ENCODE data around the gene PACRG.

PACRG gene

DNA sequence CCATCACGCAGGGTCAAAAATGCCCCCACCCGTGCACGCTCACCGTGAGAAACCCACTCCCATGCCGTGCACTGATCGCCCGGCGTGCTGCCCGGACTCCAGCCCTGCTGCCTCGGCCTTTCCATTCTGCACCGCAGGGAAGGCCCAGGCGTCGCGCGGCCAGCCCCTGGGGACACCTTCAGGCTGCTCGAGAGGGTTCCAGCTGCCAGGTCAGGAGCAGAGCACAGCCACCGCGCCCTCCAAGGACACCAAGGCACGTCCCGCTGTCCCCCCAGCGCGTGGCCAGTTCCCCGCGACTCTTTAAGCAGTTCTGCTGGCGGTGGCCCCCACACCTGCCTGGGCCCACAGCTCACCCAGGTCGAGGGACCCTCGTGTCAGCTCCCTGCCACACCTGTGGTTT lies 372.5 kb downstream of the PACRG start:
- no peaks in the 10 kb centered on the region for H3K36me3 Mint-ChIP-seq (ENCODE audit: low read depth)
- peaks cover 6% of the 10 kb centered on the region for H3K4me1 Mint-ChIP-seq
- DNase-seq: no peak
- TF ChIP-seq, protein P1, sequence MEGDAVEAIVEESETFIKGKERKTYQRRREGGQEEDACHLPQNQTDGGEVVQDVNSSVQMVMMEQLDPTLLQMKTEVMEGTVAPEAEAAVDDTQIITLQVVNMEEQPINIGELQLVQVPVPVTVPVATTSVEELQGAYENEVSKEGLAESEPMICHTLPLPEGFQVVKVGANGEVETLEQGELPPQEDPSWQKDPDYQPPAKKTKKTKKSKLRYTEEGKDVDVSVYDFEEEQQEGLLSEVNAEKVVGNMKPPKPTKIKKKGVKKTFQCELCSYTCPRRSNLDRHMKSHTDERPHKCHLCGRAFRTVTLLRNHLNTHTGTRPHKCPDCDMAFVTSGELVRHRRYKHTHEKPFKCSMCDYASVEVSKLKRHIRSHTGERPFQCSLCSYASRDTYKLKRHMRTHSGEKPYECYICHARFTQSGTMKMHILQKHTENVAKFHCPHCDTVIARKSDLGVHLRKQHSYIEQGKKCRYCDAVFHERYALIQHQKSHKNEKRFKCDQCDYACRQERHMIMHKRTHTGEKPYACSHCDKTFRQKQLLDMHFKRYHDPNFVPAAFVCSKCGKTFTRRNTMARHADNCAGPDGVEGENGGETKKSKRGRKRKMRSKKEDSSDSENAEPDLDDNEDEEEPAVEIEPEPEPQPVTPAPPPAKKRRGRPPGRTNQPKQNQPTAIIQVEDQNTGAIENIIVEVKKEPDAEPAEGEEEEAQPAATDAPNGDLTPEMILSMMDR (IDR thresholded peaks at IDR 0.05): no peak
- no peak overlapping the region for H3K27ac Mint-ChIP-seq
- peaks cover 3% of the 10 kb centered on the region for H3K27me3 Mint-ChIP-seq (ENCODE audit: low read depth, poor library complexity)
- H3K9me3 Mint-ChIP-seq: peaks cover 3% of the 10 kb centered on the region
- no peak overlapping the region for H3K4me3 Mint-ChIP-seq

GRCh38 chr6:163113358-163113962 lies 385.7 kb downstream of the PACRG start:
- H3K27ac Mint-ChIP-seq: no peak overlapping the region
- TF ChIP-seq, protein P1 (IDR thresholded peaks at IDR 0.05): no peak
- H3K4me1 Mint-ChIP-seq: no peaks in the 10 kb centered on the region
- no peak for DNase-seq
- peaks cover 8% of the 10 kb centered on the region for H3K36me3 Mint-ChIP-seq (ENCODE audit: low read depth)
- H3K27me3 Mint-ChIP-seq (ENCODE audit: low read depth, poor library complexity): peaks cover 3% of the 10 kb centered on the region
- H3K4me3 Mint-ChIP-seq: no peak overlapping the region
- H3K9me3 Mint-ChIP-seq: peaks cover 38% of the 10 kb centered on the region

- no peak for DNase-seq
- H3K4me3 Mint-ChIP-seq: no peak overlapping the region
- no peak overlapping the region for H3K27ac Mint-ChIP-seq
- peaks cover 3% of the 10 kb centered on the region for H3K27me3 Mint-ChIP-seq (ENCODE audit: low read depth, poor library complexity)
- TF ChIP-seq, protein P1 (IDR thresholded peaks at IDR 0.05): no peak
- H3K36me3 Mint-ChIP-seq (ENCODE audit: low read depth): peaks cover 6% of the 10 kb centered on the region
- no peaks in the 10 kb centered on the region for H3K4me1 Mint-ChIP-seq
- peaks cover 29% of the 10 kb centered on the region for H3K9me3 Mint-ChIP-seq
These were observed 391.2 kb downstream of the PACRG start for GRCh38 chr6:163118941-163119340.

GRCh38 chr6:163120223-163120622 lies 392.4 kb downstream of the PACRG start:
- Mint-ChIP-seq H3K4me3 (no peak overlapping the region), H3K36me3 (ENCODE audit: low read depth) (peaks cover 6% of the 10 kb centered on the region), H3K27me3 (ENCODE audit: low read depth, poor library complexity) (peaks cover 3% of the 10 kb centered on the region), H3K9me3 (peaks cover 20% of the 10 kb centered on the region), H3K27ac (no peak overlapping the region), H3K4me1 (no peaks in the 10 kb centered on the region)
- TF ChIP-seq, protein P1 (IDR thresholded peaks at IDR 0.05): no peak
- DNase-seq: no peak

DNA sequence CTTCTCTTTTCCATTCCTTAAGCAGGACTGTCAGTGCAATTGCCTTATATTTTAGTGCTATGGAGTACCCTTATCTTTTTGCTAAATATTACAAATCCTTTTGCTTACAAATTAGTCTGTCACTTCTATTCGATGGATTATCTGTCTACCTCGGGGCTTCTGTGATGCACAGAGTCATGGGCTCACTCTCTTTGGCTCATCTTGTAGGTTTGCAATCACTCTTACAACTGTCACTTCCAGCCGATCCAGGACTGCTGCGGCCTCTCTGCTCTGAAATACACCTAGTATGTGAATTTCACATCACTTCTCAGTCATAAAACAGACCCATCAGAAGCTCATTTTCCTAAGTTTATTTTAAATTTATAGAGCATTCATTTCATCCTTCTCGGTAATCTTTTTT lies 393.5 kb downstream of the PACRG start:
- DNase-seq: no peak
- H3K4me3 Mint-ChIP-seq: no peak overlapping the region
- H3K9me3 Mint-ChIP-seq: peaks cover 15% of the 10 kb centered on the region
- peaks cover 6% of the 10 kb centered on the region for H3K36me3 Mint-ChIP-seq (ENCODE audit: low read depth)
- H3K27me3 Mint-ChIP-seq (ENCODE audit: low read depth, poor library complexity): peaks cover 3% of the 10 kb centered on the region
- TF ChIP-seq, protein P1 (IDR thresholded peaks at IDR 0.05): no peak
- no peaks in the 10 kb centered on the region for H3K4me1 Mint-ChIP-seq
- H3K27ac Mint-ChIP-seq: no peak overlapping the region

- no peak overlapping the region for H3K27ac Mint-ChIP-seq
- H3K36me3 Mint-ChIP-seq (ENCODE audit: low read depth): peaks cover 6% of the 10 kb centered on the region
- H3K27me3 Mint-ChIP-seq (ENCODE audit: low read depth, poor library complexity): no peaks in the 10 kb centered on the region
- no peaks in the 10 kb centered on the region for H3K4me1 Mint-ChIP-seq
- TF ChIP-seq, protein P1 (IDR thresholded peaks at IDR 0.05): no peak
- DNase-seq: no peak
- H3K9me3 Mint-ChIP-seq: peaks cover 15% of the 10 kb centered on the region
- H3K4me3 Mint-ChIP-seq: no peak overlapping the region
These were observed 394.6 kb downstream of the PACRG start for GRCh38 chr6:163122365-163122764.

Data from nephron progenitor cell (in vitro differentiated cells).